Upper lobe of left lung (tissue), 6 donors: ENCODE data around the gene WNT8B. TPM values are rescaled to one million over a fixed set of nuclear protein-coding genes. Genes with fewer than 3 reads are reported as not detected.

ENCODE experiments used
- ATAC-seq, 2 donors: fragments of 200-7000 bp; cut with Tn5 transposase; one replicate each; pipeline ENCODE4 v1.9.1; 2022; ENCODE audit warnings: mild to moderate bottlenecking in 2 of 2, moderate library complexity in 2 of 2; ENCODE audit not compliant: low FRiP score in 2 of 2
- DNase-seq, 2 donors: peaks; one replicate each; pipeline ENCODE4 v3.0.0-alpha.2; 2019 to 2020
- H3K27ac ChIP-seq, 4 donors: fragments of 200-600 bp; sonication (generic); one replicate each; pipeline ENCODE4 v1.5.1; 2016 to 2019
- H3K27me3 ChIP-seq, 4 donors: fragments of 200-600 bp; sonication (generic); one replicate each; pipeline ENCODE4 v1.5.1; 2017 to 2019
- H3K36me3 ChIP-seq, 4 donors: fragments of 200-600 bp; sonication (generic); one replicate each; pipeline ENCODE4 v1.5.1; 2016 to 2019
- H3K4me1 ChIP-seq, 4 donors: fragments of 200-600 bp; sonication (generic); one replicate each; pipeline ENCODE4 v1.5.1; 2018 to 2019
- H3K4me3 ChIP-seq, 4 donors: fragments of 200-600 bp; sonication (generic); one replicate each; pipeline ENCODE4 v1.5.1; 2017 to 2019; ENCODE audit warnings: mild to moderate bottlenecking in 2 of 4, moderate library complexity in 1 of 4
- H3K9me3 ChIP-seq, 4 donors: fragments of 200-600 bp; sonication (generic); one replicate each; pipeline ENCODE4 v1.5.1; 2018 to 2019
- EP300 ChIP-seq, 4 donors: sonication (generic); formaldehyde crosslinking; IDR thresholded peaks; one replicate each; pipeline ENCODE4 v1.5.1; 2017; ENCODE audit warnings: antibody characterized with exemption in 4 of 4, control low read depth in 2 of 4
- POLR2A ChIP-seq, 4 donors: fragments of 450-650 bp; IDR thresholded peaks; one replicate each; pipeline ENCODE4 v1.5.1; 2016 to 2017; ENCODE audit warnings: antibody characterized with exemption in 4 of 4, mild to moderate bottlenecking in 2 of 4
- POLR2AphosphoS5 ChIP-seq, 2 donors: sonication (generic); formaldehyde crosslinking; IDR thresholded peaks; one replicate each; pipeline ENCODE4 v1.5.1; 2017; ENCODE audit warnings: antibody characterized with exemption in 2 of 2
- WGBS, 2 donors: methylation state at CpG; one replicate each; pipeline ENCODE4 v1.1.5; 2017 to 2018; 5-methylcytosine and 5-hydroxymethylcytosine counted together
- total RNA-seq, 6 donors: library from RNA; depleted of rRNA in 4 of 6; stranded (reverse); fragments of >200 nt in 4 of 6; gene quantifications; one replicate each; pipeline versions ENCODE4 v1.1.0 to v1.2.1, GENCODE V29; 2016 to 2021
- TF ChIP-seq, protein P1 (sequence below), 6 experiments: fragments of 450-650 bp in 4 of 6; fragments of 200-600 bp in 2 of 6; sonication (generic) in 2 of 6; IDR thresholded peaks; one replicate each; pipeline ENCODE4 v1.5.1; 2016 to 2019; ENCODE audit warnings: antibody characterized with exemption in 6 of 6
- donor health status: DM: no; HTN: no; CAD: no; lungs with moderate emphysema.
- donor health status: DM: no; HTN: yes; CAD: no; lungs with severe emphysema.

WNT8B gene
- total RNA-seq, 6 donors from 2014 or later = 0.17 TPM; not detected in 5

DNA sequence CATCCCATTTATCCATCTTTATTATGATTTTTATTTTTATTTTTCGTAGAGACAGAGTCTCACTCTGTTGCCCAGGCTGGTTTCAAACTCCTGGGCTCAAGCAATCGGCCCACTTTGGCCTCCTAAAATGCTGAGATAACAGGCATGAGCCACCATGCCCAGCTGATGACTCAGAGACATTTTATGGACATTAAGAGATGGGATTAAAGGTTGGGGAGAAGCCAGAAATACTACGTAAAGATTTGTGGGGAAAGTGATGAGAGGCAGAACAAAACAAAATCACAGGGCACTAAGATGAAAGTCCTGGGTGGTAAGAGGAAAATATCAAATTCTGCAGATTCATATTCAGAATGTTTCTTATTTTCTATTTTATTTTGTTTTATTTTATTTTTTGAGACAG is 7.6 kb downstream of the WNT8B start:
- no peaks in the 10 kb centered on the region for H3K9me3 ChIP-seq
- H3K27me3 ChIP-seq = no peaks in the 10 kb centered on the region
- no peaks in the 10 kb centered on the region for H3K36me3 ChIP-seq
- no peak for TF ChIP-seq EP300 (IDR thresholded peaks at IDR 0.05)
- no peak for TF ChIP-seq POLR2AphosphoS5 (IDR thresholded peaks at IDR 0.05)
- TF ChIP-seq POLR2A (IDR thresholded peaks at IDR 0.05) = no peak
- TF ChIP-seq, protein P1, sequence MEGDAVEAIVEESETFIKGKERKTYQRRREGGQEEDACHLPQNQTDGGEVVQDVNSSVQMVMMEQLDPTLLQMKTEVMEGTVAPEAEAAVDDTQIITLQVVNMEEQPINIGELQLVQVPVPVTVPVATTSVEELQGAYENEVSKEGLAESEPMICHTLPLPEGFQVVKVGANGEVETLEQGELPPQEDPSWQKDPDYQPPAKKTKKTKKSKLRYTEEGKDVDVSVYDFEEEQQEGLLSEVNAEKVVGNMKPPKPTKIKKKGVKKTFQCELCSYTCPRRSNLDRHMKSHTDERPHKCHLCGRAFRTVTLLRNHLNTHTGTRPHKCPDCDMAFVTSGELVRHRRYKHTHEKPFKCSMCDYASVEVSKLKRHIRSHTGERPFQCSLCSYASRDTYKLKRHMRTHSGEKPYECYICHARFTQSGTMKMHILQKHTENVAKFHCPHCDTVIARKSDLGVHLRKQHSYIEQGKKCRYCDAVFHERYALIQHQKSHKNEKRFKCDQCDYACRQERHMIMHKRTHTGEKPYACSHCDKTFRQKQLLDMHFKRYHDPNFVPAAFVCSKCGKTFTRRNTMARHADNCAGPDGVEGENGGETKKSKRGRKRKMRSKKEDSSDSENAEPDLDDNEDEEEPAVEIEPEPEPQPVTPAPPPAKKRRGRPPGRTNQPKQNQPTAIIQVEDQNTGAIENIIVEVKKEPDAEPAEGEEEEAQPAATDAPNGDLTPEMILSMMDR (IDR thresholded peaks at IDR 0.05) = no peak
- ATAC-seq = no peak
- DNase-seq = no peak
- 87 to 89% methylated on average over 3 of the region's 3 CpGs for WGBS, 2 donors
- H3K27ac ChIP-seq = no peak overlapping the region
- H3K4me3 ChIP-seq = no peak overlapping the region
- no peaks in the 10 kb centered on the region for H3K4me1 ChIP-seq

DNA sequence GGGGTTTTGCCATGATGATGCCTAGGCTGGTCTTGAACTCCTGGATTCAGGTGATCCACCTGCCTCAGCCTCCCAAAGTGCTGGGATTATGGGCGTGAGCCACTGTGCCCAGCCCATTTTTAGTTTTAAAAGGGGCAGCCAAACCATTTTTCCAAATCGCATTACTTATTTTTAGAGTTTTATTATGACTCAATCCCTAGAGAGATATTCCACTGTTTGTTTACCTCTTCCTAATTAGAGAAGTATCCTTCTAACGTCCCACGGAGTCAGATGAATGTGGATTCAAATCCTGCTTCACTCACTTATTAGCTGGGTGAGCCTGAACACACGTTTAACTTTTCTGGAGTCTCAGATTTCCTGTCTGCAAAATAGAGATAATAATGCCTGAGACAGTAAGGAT is 15.2 kb downstream of the WNT8B start:
- no peak overlapping the region for H3K27ac ChIP-seq
- no peaks in the 10 kb centered on the region for H3K9me3 ChIP-seq
- no peaks in the 10 kb centered on the region for H3K36me3 ChIP-seq
- ATAC-seq (no peak), DNase-seq (no peak)
- H3K4me3 ChIP-seq = no peak overlapping the region
- H3K27me3 ChIP-seq = no peaks in the 10 kb centered on the region
- peaks cover 13 to 19% (median 18%) of the 10 kb centered on the region in 4 donors for H3K4me1 ChIP-seq
- 39 to 40% methylated on average over 5 of the region's 5 CpGs for WGBS, 2 donors
- TF ChIP-seq, protein P1 (IDR thresholded peaks at IDR 0.05) = no peak
- TF ChIP-seq EP300 (IDR thresholded peaks at IDR 0.05) (no peak), POLR2A (IDR thresholded peaks at IDR 0.05) (no peak), POLR2AphosphoS5 (IDR thresholded peaks at IDR 0.05) (no peak)

DNA sequence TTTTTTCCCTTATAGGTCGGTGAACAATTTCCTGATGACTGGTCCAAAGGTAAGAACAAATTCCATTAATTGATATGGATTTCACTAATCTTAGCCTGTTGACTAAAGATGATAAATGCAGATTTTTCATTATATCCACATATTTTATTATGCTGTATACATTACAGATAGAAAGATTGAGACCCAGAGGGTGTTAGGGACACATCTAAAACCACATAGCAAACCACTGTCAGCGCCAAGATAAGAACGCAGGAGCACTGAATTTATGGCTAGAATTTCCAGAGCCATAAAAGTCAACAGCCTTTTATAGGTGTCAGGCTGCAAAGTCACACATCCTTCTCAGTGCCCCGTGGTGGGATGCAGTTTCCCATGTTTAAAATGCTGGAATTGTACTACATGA is 16.2 kb downstream of the WNT8B start:
- Histone ChIP-seq H3K9me3 (no peaks in the 10 kb centered on the region), H3K27me3 (no peaks in the 10 kb centered on the region), H3K36me3 (no peaks in the 10 kb centered on the region), H3K4me3 (no peak overlapping the region), H3K4me1 (peaks cover 13 to 20% (median 18%) of the 10 kb centered on the region in 4 donors), H3K27ac (no peak overlapping the region)
- TF ChIP-seq, protein P1 (IDR thresholded peaks at IDR 0.05) = no peak
- no peak for TF ChIP-seq EP300 (IDR thresholded peaks at IDR 0.05)
- TF ChIP-seq POLR2A (IDR thresholded peaks at IDR 0.05) = no peak
- no peak for TF ChIP-seq POLR2AphosphoS5 (IDR thresholded peaks at IDR 0.05)
- ATAC-seq (no peak), DNase-seq (no peak)
- 41 to 54% methylated on average over 4 of the region's 4 CpGs for WGBS, 2 donors

DNA sequence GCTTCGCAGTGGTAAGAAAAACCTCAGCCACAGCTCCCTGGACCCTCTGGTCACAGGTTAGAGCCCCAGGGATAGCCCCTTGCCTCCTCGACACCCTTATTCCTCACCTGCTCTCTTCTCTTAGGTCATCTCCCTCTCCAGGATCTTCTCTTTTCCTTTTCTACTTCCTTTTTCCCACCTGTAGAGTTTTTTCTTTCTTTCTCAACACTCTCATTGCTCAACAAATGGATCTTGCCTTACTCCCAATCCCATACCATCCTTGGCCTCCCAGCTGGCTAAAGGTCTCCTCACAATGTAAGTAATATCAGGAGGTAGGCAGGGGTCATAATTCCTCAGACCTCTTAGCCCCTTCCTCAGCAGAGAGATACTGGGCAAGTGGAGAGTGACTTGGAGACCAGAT is 17.2 kb downstream of the WNT8B start:
- 69 to 91% methylated on average over 1 to 2 of the region's 2 CpGs for WGBS, 2 donors
- no peak overlapping the region for H3K27ac ChIP-seq
- ATAC-seq = no peak
- no peak overlapping the region for H3K4me3 ChIP-seq
- no peak for DNase-seq
- H3K9me3 ChIP-seq = no peaks in the 10 kb centered on the region
- TF ChIP-seq POLR2AphosphoS5 (IDR thresholded peaks at IDR 0.05) (no peak), POLR2A (IDR thresholded peaks at IDR 0.05) (no peak), EP300 (IDR thresholded peaks at IDR 0.05) (no peak)
- TF ChIP-seq, protein P1 (IDR thresholded peaks at IDR 0.05) = no peak
- H3K4me1 ChIP-seq = peaks cover 13 to 20% (median 18%) of the 10 kb centered on the region in 4 donors
- H3K36me3 ChIP-seq = peaks cover 0 to under 1% (median 0%) of the 10 kb centered on the region in 4 donors
- no peaks in the 10 kb centered on the region for H3K27me3 ChIP-seq

DNA sequence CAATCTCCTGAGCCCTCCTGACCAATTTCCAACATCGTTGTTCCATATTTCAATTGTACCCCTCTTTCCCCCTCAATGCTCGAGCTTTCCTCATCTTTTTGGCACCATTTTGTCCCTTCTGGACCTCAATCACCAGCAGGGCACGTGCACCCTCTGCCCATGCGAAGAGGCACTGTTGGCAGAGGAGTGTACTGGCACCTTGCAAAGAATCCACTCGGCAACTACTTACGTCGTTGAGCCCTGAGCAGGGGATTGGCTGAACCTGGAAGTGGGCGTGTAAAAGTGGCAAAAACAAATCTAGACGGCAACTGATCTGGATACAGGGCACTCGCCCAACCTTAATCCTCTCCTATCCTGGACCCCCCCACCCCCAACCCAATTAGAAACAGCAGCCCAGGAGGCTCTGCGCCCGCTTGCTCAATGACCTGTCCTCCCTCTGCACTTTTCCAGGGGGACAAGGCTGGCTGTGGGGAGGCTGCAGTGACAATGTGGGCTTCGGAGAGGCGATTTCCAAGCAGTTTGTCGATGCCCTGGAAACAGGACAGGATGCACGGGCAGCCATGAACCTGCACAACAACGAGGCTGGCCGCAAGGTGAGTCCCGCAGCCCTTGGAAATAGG is 18.8 kb downstream of the WNT8B start:
- Histone ChIP-seq H3K27me3 (no peaks in the 10 kb centered on the region), H3K27ac (peak overlapping the region in 1 of 4 donors; percentile 27)
- peak; percentile 95 to 96 for ATAC-seq

More for the DNA sequence above, 18.8 kb downstream of the WNT8B start:
- H3K36me3 ChIP-seq = peaks cover 0 to 7% (median under 1%) of the 10 kb centered on the region in 4 donors
- WGBS, 2 donors = 3 to 4% methylated on average over 9 to 19 of the region's 19 CpGs
- TF ChIP-seq POLR2A (IDR thresholded peaks at IDR 0.05) (no peak), EP300 (IDR thresholded peaks at IDR 0.05) (no peak), POLR2AphosphoS5 (IDR thresholded peaks at IDR 0.05) (no peak)
- TF ChIP-seq, protein P1 (IDR thresholded peaks at IDR 0.05) = no peak
- peaks cover 13 to 20% (median 18%) of the 10 kb centered on the region in 4 donors for H3K4me1 ChIP-seq
- H3K4me3 ChIP-seq = peak overlapping the region in 3 of 4 donors; percentile 46 to 60 (median 57)
- peak in 1 of 2 donors; percentile 93 for DNase-seq
- no peaks in the 10 kb centered on the region for H3K9me3 ChIP-seq
